Measurements from ENCODE around the gene PLAA.

The PLAA gene

GRCh38 chr9:26892251-26893029 is 54.6 kb downstream of the PLAA start, which contains the start of gene CAAP1:
TSS of gene CAAP1 (minus strand) at chr9:26892802. CDS start at chr9:26892715, 87 bp downstream.
- Histone ChIP-seq H3K27me3 (ENCODE audit: insufficient read depth, low read length, poor library complexity, severe bottlenecking) (no peaks in the 10 kb centered on the region), H4K20me1 (ENCODE audit: insufficient read depth, low read length, poor library complexity, severe bottlenecking) (peaks cover 34% of the 10 kb centered on the region), H3K4me1 (ENCODE audit: insufficient read depth, low read length, poor library complexity, severe bottlenecking) (peaks cover 28% of the 10 kb centered on the region), H3K4me3 (ENCODE audit: low read length, poor library complexity, severe bottlenecking) (peak within 1 kb of the TSS; percentile 93), H3K9me3 (ENCODE audit: insufficient read depth, low read depth, low read length) (no peaks in the 10 kb centered on the region; the same call in 1 of the 2 replicates), H3F3A (ENCODE audit: low read depth) (peaks cover 2% of the 10 kb centered on the region; the same call in 1 of the 2 replicates), H2AFZ (ENCODE audit: low read length) (peak within 1 kb of the TSS; percentile 94), H3K9me2 (replicated peaks; ENCODE audit: low read depth, low read length) (no peaks in the 10 kb centered on the region), H3K9ac (ENCODE audit: low read depth, low read length, poor library complexity, severe bottlenecking) (peak within 1 kb of the TSS; percentile 83), H3K4me2 (ENCODE audit: low read depth, low read length, poor library complexity, severe bottlenecking) (peak within 1 kb of the TSS; percentile 84), H3K36me3 (ENCODE audit: insufficient read depth, low read length) (no peaks in the 10 kb centered on the region), H3K79me2 (ENCODE audit: insufficient read depth, low read length) (peaks cover 46% of the 10 kb centered on the region)
- TF ChIP-seq CTCF (conservative IDR thresholded peaks at IDR 0.05; ENCODE audit: low read length) = peak; percentile 46
- no peak for TF ChIP-seq EZH2phosphoT487 (IDR thresholded peaks at IDR 0.05; ENCODE audit: borderline replicate concordance)

GRCh38 chr9:26891726-26892125 is 55.3 kb downstream of the PLAA start:
- Histone ChIP-seq H3K9me3 (ENCODE audit: insufficient read depth, low read depth, low read length) (no peaks in the 10 kb centered on the region; the same call in 1 of the 2 replicates), H3K9ac (ENCODE audit: low read depth, low read length, poor library complexity, severe bottlenecking) (peak overlapping the region; percentile 83), H4K20me1 (ENCODE audit: insufficient read depth, low read length, poor library complexity, severe bottlenecking) (peaks cover 35% of the 10 kb centered on the region), H3K36me3 (ENCODE audit: insufficient read depth, low read length) (no peaks in the 10 kb centered on the region), H3K4me3 (ENCODE audit: low read length, poor library complexity, severe bottlenecking) (peak overlapping the region; percentile 93), H3K4me2 (ENCODE audit: low read depth, low read length, poor library complexity, severe bottlenecking) (peak overlapping the region; percentile 82), H3K4me1 (ENCODE audit: insufficient read depth, low read length, poor library complexity, severe bottlenecking) (peaks cover 35% of the 10 kb centered on the region), H2AFZ (ENCODE audit: low read length) (peak overlapping the region; percentile 94), H3K9me2 (replicated peaks; ENCODE audit: low read depth, low read length) (no peaks in the 10 kb centered on the region), H3F3A (ENCODE audit: low read depth) (peaks cover 2% of the 10 kb centered on the region; the same call in 1 of the 2 replicates), H3K27me3 (ENCODE audit: insufficient read depth, low read length, poor library complexity, severe bottlenecking) (no peaks in the 10 kb centered on the region), H3K79me2 (ENCODE audit: insufficient read depth, low read length) (peaks cover 53% of the 10 kb centered on the region)
- TF ChIP-seq EZH2phosphoT487 (IDR thresholded peaks at IDR 0.05; ENCODE audit: borderline replicate concordance) (no peak), CTCF (conservative IDR thresholded peaks at IDR 0.05; ENCODE audit: low read length) (no peak)

- H3K4me1 ChIP-seq (ENCODE audit: insufficient read depth, low read length, poor library complexity, severe bottlenecking) = peaks cover 41% of the 10 kb centered on the region
- peaks cover 39% of the 10 kb centered on the region for H4K20me1 ChIP-seq (ENCODE audit: insufficient read depth, low read length, poor library complexity, severe bottlenecking)
- H3K9me2 ChIP-seq (replicated peaks; ENCODE audit: low read depth, low read length) = no peaks in the 10 kb centered on the region
- peaks cover 14% of the 10 kb centered on the region; the same call in 1 of the 2 replicates for H3K36me3 ChIP-seq (ENCODE audit: insufficient read depth, low read length)
- H2AFZ ChIP-seq (ENCODE audit: low read length) = no peak overlapping the region
- H3K79me2 ChIP-seq (ENCODE audit: insufficient read depth, low read length) = peaks cover 69% of the 10 kb centered on the region
- H3K9ac ChIP-seq (ENCODE audit: low read depth, low read length, poor library complexity, severe bottlenecking) = peak overlapping the region; percentile 21
- no peaks in the 10 kb centered on the region; the same call in 1 of the 2 replicates for H3K9me3 ChIP-seq (ENCODE audit: insufficient read depth, low read depth, low read length)
- H3F3A ChIP-seq (ENCODE audit: low read depth) = peaks cover 2% of the 10 kb centered on the region; the same call in 1 of the 2 replicates
- peak overlapping the region; percentile 93 for H3K4me3 ChIP-seq (ENCODE audit: low read length, poor library complexity, severe bottlenecking)
- TF ChIP-seq CTCF (conservative IDR thresholded peaks at IDR 0.05; ENCODE audit: low read length) (no peak), EZH2phosphoT487 (IDR thresholded peaks at IDR 0.05; ENCODE audit: borderline replicate concordance) (no peak)
- H3K4me2 ChIP-seq (ENCODE audit: low read depth, low read length, poor library complexity, severe bottlenecking) = peak overlapping the region; percentile 82
- H3K27me3 ChIP-seq (ENCODE audit: insufficient read depth, low read length, poor library complexity, severe bottlenecking) = no peaks in the 10 kb centered on the region
These were observed 58.8 kb downstream of the PLAA start for GRCh38 chr9:26888271-26888670.

All from Loucy (cell line).